Mesendoderm (in vitro differentiated cells): Measurements from ENCODE around the gene FASTKD2.

ENCODE experiments used
- DNase-seq: peaks from one replicate; pipeline ENCODE4 v3.0.0; 2013
- H2AK5ac ChIP-seq: 2 replicates; pipeline ENCODE4 v1.6.1; 2013; ENCODE audit warnings: low read length, inconsistent platforms
- H2BK120ac ChIP-seq: 2 replicates; pipeline ENCODE4 v1.6.1; 2013; ENCODE audit warnings: low read depth, mild to moderate bottlenecking, low read length, moderate library complexity, mixed read lengths
- H2BK15ac ChIP-seq: replicated peaks from 2 replicates; pipeline ENCODE4 v1.6.1; 2013; ENCODE audit warnings: low read depth, mild to moderate bottlenecking, moderate library complexity
- H2BK5ac ChIP-seq: 2 replicates; pipeline ENCODE4 v1.6.1; 2013; ENCODE audit warnings: low read length, inconsistent platforms
- H3K18ac ChIP-seq: 2 replicates; pipeline ENCODE4 v1.6.1; 2013; ENCODE audit warnings: mild to moderate bottlenecking, low read length, mixed read lengths
- H3K23ac ChIP-seq: one replicate; pipeline ENCODE4 v1.6.1; 2013; ENCODE audit warnings: low read length
- H3K27ac ChIP-seq: 2 replicates; pipeline ENCODE4 v1.5.1; 2013; ENCODE audit warnings: low read depth, mild to moderate bottlenecking, inconsistent platforms, low read length, moderate library complexity
- H3K27me3 ChIP-seq: 2 replicates; pipeline ENCODE4 v1.6.1; 2013; ENCODE audit warnings: low read length, control low read depth, mild to moderate bottlenecking, inconsistent platforms; ENCODE audit not compliant: insufficient read depth, poor library complexity
- H3K36me3 ChIP-seq: 2 replicates; pipeline ENCODE4 v1.6.1; 2013; ENCODE audit warnings: low read length, inconsistent platforms; ENCODE audit not compliant: control insufficient read depth, insufficient read depth
- H3K4ac ChIP-seq: one replicate; pipeline ENCODE4 v1.6.1; 2013; ENCODE audit warnings: low read depth, mild to moderate bottlenecking, low read length, moderate library complexity
- H3K4me1 ChIP-seq: 2 replicates; pipeline ENCODE4 v1.6.1; 2013; ENCODE audit warnings: low read depth, low read length, inconsistent platforms; ENCODE audit not compliant: control insufficient read depth
- H3K4me2 ChIP-seq: 2 replicates; pipeline ENCODE4 v1.6.1; 2013; ENCODE audit warnings: low read length
- H3K4me3 ChIP-seq: 2 replicates; pipeline ENCODE4 v1.5.1; 2013; ENCODE audit warnings: mild to moderate bottlenecking, low read length
- H3K56ac ChIP-seq: one replicate; pipeline ENCODE4 v1.6.1; 2013; ENCODE audit warnings: low read length
- H3K79me1 ChIP-seq: 2 replicates; pipeline ENCODE4 v1.6.1; 2013; ENCODE audit warnings: low read length, inconsistent platforms
- H3K79me2 ChIP-seq: 2 replicates; pipeline ENCODE4 v1.6.1; 2013; ENCODE audit warnings: mild to moderate bottlenecking, low read length; ENCODE audit not compliant: control insufficient read depth, insufficient read depth
- H3K9ac ChIP-seq: 2 replicates; pipeline ENCODE4 v1.6.1; 2013; ENCODE audit warnings: low read length, inconsistent platforms
- H4K5ac ChIP-seq: one replicate; pipeline ENCODE4 v1.6.1; 2013; ENCODE audit warnings: low read length
- H4K8ac ChIP-seq: one replicate; pipeline ENCODE4 v1.6.1; 2013; ENCODE audit warnings: low read depth, mild to moderate bottlenecking, control low read depth, low read length, moderate library complexity
- WGBS: extraction: QIAGEN DNeasy Blood & Tissue Kit; methylation state at CpG from one replicate; pipeline ENCODE4 v1.1.7; 2013; ENCODE audit warnings: low lambda C conversion rate, missing lambda C conversion rate; ENCODE audit not compliant: insufficient coverage; ENCODE audit errors: extremely low coverage; 5-methylcytosine and 5-hydroxymethylcytosine counted together

The FASTKD2 gene

GRCh38 chr2:206797376-206797775 is 32.0 kb downstream of the FASTKD2 start:
- no peak overlapping the region for H2BK5ac ChIP-seq
- H4K5ac ChIP-seq = no peak overlapping the region
- no peak overlapping the region for H3K9ac ChIP-seq
- peaks cover 2% of the 10 kb centered on the region for H3K4me1 ChIP-seq
- H2BK120ac ChIP-seq = no peak overlapping the region
- WGBS = no CpG with 5 or more reads among the region's 4 CpGs
- no peak overlapping the region for H3K23ac ChIP-seq
- no peaks in the 10 kb centered on the region for H3K27me3 ChIP-seq
- DNase-seq = no peak
- no peak overlapping the region for H3K4me2 ChIP-seq
- no peak overlapping the region for H3K4me3 ChIP-seq
- H4K8ac ChIP-seq = no peak overlapping the region
- no peaks in the 10 kb centered on the region for H3K79me2 ChIP-seq
- no peak overlapping the region for H2AK5ac ChIP-seq
- no peak overlapping the region for H2BK15ac ChIP-seq
- H3K56ac ChIP-seq = no peak overlapping the region
- H3K18ac ChIP-seq = no peak overlapping the region
- no peak overlapping the region for H3K27ac ChIP-seq
- no peaks in the 10 kb centered on the region for H3K79me1 ChIP-seq
- no peak overlapping the region for H3K4ac ChIP-seq
- H3K36me3 ChIP-seq = no peaks in the 10 kb centered on the region

- no peaks in the 10 kb centered on the region for H3K36me3 ChIP-seq
- no peak overlapping the region for H3K27ac ChIP-seq
- H4K5ac ChIP-seq = no peak overlapping the region
- no peak overlapping the region for H4K8ac ChIP-seq
- WGBS = no CpG with 5 or more reads among the region's 5 CpGs
- no peak overlapping the region for H3K9ac ChIP-seq
- H2BK5ac ChIP-seq = no peak overlapping the region
- H3K18ac ChIP-seq = no peak overlapping the region
- no peak overlapping the region for H2AK5ac ChIP-seq
- DNase-seq = no peak
- H3K4me2 ChIP-seq = no peak overlapping the region
- no peak overlapping the region for H2BK120ac ChIP-seq
- no peaks in the 10 kb centered on the region for H3K79me1 ChIP-seq
- H3K56ac ChIP-seq = no peak overlapping the region
- peaks cover 2% of the 10 kb centered on the region for H3K4me1 ChIP-seq
- no peak overlapping the region for H2BK15ac ChIP-seq
- no peaks in the 10 kb centered on the region for H3K27me3 ChIP-seq
- no peak overlapping the region for H3K23ac ChIP-seq
- no peaks in the 10 kb centered on the region for H3K79me2 ChIP-seq
- no peak overlapping the region for H3K4me3 ChIP-seq
- H3K4ac ChIP-seq = no peak overlapping the region
Observed at GRCh38 chr2:206798000-206798399, 32.6 kb downstream of the FASTKD2 start.

GRCh38 chr2:206799083-206799482 is 33.7 kb downstream of the FASTKD2 start:
- Histone ChIP-seq H3K79me2 (no peaks in the 10 kb centered on the region), H2AK5ac (no peak overlapping the region), H3K27ac (no peak overlapping the region), H2BK15ac (no peak overlapping the region), H3K4me3 (no peak overlapping the region), H3K27me3 (no peaks in the 10 kb centered on the region), H3K4ac (no peak overlapping the region), H3K79me1 (no peaks in the 10 kb centered on the region), H3K23ac (no peak overlapping the region), H3K56ac (no peak overlapping the region), H4K8ac (no peak overlapping the region), H3K36me3 (no peaks in the 10 kb centered on the region), H2BK5ac (no peak overlapping the region), H3K4me1 (peaks cover 2% of the 10 kb centered on the region), H4K5ac (no peak overlapping the region), H2BK120ac (no peak overlapping the region), H3K9ac (no peak overlapping the region), H3K18ac (no peak overlapping the region), H3K4me2 (no peak overlapping the region)
- no peak for DNase-seq
- no CpG with 5 or more reads among the region's 3 CpGs for WGBS

- H2BK5ac ChIP-seq = no peak overlapping the region
- no peak overlapping the region for H2AK5ac ChIP-seq
- no peak overlapping the region for H4K8ac ChIP-seq
- no peak overlapping the region for H3K23ac ChIP-seq
- no peak overlapping the region for H3K4ac ChIP-seq
- H3K56ac ChIP-seq = no peak overlapping the region
- DNase-seq = peak; percentile 87
- WGBS = no CpG with 5 or more reads among the region's 12 CpGs
- no peaks in the 10 kb centered on the region for H3K27me3 ChIP-seq
- no peak overlapping the region for H3K9ac ChIP-seq
- no peak overlapping the region for H2BK120ac ChIP-seq
- peak overlapping the region; percentile 88 for H3K18ac ChIP-seq
- H2BK15ac ChIP-seq = peak overlapping the region; percentile 39
- H3K79me1 ChIP-seq = no peaks in the 10 kb centered on the region
- H3K4me1 ChIP-seq = peaks cover 2% of the 10 kb centered on the region
- H4K5ac ChIP-seq = no peak overlapping the region
- H3K4me2 ChIP-seq = no peak overlapping the region
- H3K79me2 ChIP-seq = no peaks in the 10 kb centered on the region
- H3K4me3 ChIP-seq = no peak overlapping the region
- H3K36me3 ChIP-seq = no peaks in the 10 kb centered on the region
- H3K27ac ChIP-seq = no peak overlapping the region
Observed at GRCh38 chr2:206800506-206801417, 35.4 kb downstream of the FASTKD2 start.

- Histone ChIP-seq H3K36me3 (no peaks in the 10 kb centered on the region), H3K4ac (no peak overlapping the region)
- peak; percentile 32 for DNase-seq
Observed at GRCh38 chr2:206801418-206802189, 36.2 kb downstream of the FASTKD2 start.

More at GRCh38 chr2:206801418-206802189, 36.2 kb downstream of the FASTKD2 start:
- no peaks in the 10 kb centered on the region for H3K79me1 ChIP-seq
- H2BK15ac ChIP-seq = no peak overlapping the region
- no peak overlapping the region for H3K56ac ChIP-seq
- no peaks in the 10 kb centered on the region for H3K27me3 ChIP-seq
- no peak overlapping the region for H2AK5ac ChIP-seq
- H2BK5ac ChIP-seq = no peak overlapping the region
- H4K8ac ChIP-seq = no peak overlapping the region
- H4K5ac ChIP-seq = no peak overlapping the region
- no peak overlapping the region for H2BK120ac ChIP-seq
- no peak overlapping the region for H3K23ac ChIP-seq
- H3K27ac ChIP-seq = no peak overlapping the region
- peaks cover 2% of the 10 kb centered on the region for H3K4me1 ChIP-seq
- no peak overlapping the region for H3K9ac ChIP-seq
- no peak overlapping the region for H3K18ac ChIP-seq
- no peaks in the 10 kb centered on the region for H3K79me2 ChIP-seq
- H3K4me2 ChIP-seq = no peak overlapping the region
- no CpG with 5 or more reads among the region's 9 CpGs for WGBS
- H3K4me3 ChIP-seq = no peak overlapping the region
